NT2/D1 (cell line): ENCODE data around the gene AGRP.

Experiments
- YY1 ChIP-seq: IDR thresholded peaks from 2 replicates; pipeline ENCODE4 v1.6.1; 2011; ENCODE audit not compliant: insufficient read length, insufficient read depth
- ZNF274 ChIP-seq: IDR thresholded peaks from 2 replicates; pipeline ENCODE4 v1.6.1; 2011; ENCODE audit warnings: mild to moderate bottlenecking, low read depth, low read length

GRCh38 chr16:67451704-67452435 is 31.5 kb downstream of the AGRP start:
- TF ChIP-seq ZNF274 (no peak), YY1 (no peak)
